WI38 (cell line): ENCODE results near the gene MAT2A.
A peak's percentile ranks its signal among the peaks of the same experiment; 100 is the strongest.

Experiments used
- H3K4me3 ChIP-seq: 2 replicates; pipeline ENCODE4 v1.5.1; 2011; ENCODE audit warnings: low read depth, mild to moderate bottlenecking, control low read depth, low read length
- TF ChIP-seq, protein P1 (sequence below): IDR thresholded peaks from 2 replicates; pipeline ENCODE4 v1.5.1; 2012; ENCODE audit warnings: low read depth, mild to moderate bottlenecking, control low read depth, low read length

The MAT2A gene

GRCh38 chr2:85548608-85548900 lies 9.6 kb downstream of the MAT2A start:
- TF ChIP-seq, protein P1, sequence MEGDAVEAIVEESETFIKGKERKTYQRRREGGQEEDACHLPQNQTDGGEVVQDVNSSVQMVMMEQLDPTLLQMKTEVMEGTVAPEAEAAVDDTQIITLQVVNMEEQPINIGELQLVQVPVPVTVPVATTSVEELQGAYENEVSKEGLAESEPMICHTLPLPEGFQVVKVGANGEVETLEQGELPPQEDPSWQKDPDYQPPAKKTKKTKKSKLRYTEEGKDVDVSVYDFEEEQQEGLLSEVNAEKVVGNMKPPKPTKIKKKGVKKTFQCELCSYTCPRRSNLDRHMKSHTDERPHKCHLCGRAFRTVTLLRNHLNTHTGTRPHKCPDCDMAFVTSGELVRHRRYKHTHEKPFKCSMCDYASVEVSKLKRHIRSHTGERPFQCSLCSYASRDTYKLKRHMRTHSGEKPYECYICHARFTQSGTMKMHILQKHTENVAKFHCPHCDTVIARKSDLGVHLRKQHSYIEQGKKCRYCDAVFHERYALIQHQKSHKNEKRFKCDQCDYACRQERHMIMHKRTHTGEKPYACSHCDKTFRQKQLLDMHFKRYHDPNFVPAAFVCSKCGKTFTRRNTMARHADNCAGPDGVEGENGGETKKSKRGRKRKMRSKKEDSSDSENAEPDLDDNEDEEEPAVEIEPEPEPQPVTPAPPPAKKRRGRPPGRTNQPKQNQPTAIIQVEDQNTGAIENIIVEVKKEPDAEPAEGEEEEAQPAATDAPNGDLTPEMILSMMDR: no peak
- H3K4me3 ChIP-seq: no peak overlapping the region

DNA sequence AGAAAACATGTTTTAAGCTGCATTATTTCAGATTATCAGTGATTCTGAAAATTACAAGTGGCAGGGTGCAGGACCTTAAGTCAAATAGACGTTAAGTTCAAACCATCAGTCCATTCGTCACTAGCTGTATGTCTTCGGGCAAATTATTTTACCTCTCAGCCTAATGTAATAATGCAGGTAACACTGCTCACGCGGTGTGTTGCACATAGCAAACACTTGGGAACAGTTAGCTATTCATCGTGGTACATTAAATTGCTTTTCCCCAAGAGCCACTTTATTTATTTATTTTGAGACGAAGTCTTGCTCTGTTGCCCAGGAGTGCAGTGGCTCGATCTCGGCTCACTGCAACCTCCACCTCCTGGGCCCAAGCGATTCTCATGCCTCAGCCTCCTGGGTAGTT lies 10.1 kb downstream of the MAT2A start:
- no peak overlapping the region for H3K4me3 ChIP-seq
- TF ChIP-seq, protein P1: no peak

- H3K4me3 ChIP-seq: no peak overlapping the region
- TF ChIP-seq, protein P1: no peak
Observed at GRCh38 chr2:85549826-85550225, 10.9 kb downstream of the MAT2A start.

DNA sequence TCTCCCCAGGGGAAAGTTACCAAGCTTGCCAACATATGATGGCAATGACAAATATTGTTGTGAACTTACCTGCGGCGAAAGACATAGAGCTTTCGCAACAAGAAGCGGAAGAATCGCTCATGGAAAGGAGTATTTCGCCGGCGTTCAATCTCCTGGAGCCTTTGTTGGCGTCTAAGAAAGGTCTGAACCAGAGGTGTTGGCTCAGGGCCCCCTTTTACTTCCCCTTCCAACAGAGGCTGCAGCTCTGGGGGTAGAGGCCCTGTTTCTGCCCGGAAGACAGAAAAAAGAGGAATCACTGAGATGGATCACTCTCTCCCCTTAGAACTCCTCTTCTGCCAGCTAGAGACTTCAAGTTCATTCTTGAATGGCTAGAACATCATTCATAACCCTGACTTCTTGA lies 11.5 kb downstream of the MAT2A start:
- TF ChIP-seq, protein P1: no peak
- H3K4me3 ChIP-seq: no peak overlapping the region

DNA sequence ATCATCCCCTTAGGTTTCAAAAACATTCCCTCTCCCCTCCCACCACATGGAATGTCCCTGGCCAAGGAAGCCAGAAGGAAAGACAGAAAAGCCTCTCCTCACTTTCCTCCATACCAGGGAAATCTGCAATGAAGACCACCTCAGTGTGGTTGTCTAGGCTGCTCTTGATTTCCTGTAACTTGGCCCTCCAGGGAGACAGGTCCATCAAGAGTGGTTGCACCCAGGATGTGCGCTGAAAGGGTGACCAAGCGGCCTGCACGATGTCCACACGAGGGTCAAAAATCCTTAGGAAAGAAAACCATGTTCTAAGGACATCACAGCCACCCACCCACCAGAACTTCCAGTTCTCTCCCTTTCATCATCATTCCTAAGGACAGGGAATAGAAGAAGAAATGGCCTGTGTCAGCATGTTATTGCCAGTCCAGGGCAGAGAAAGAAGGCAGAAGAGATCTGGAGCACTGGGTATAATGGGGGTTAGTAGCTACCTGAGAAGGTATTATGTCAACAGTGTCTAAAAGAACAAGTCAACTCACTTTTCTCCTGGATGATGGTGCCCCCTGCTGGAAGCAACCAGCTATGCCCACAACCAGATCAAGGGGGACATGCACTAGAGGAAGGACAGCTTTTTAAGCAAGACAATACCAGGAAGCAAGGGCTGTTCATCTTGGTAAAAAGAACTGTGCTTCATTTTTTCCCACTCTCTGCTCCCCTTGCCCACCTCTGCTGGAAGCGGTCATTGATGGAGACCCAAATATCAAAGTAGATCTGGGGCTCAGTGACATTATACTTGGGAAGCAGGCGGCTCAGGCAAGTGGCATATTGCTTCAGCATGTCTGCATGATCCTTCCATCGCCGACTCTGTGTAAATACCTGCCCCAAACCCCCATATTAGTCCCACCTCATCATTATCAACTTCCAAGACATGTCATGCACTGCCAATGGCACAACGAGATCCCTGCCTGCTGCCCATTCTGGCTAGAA lies 13.0 kb downstream of the MAT2A start:
- no peak overlapping the region for H3K4me3 ChIP-seq
- TF ChIP-seq, protein P1: peak; percentile 87

- TF ChIP-seq, protein P1: no peak
- H3K4me3 ChIP-seq: no peak overlapping the region
Observed at GRCh38 chr2:85553184-85553583, 14.2 kb downstream of the MAT2A start.

DNA sequence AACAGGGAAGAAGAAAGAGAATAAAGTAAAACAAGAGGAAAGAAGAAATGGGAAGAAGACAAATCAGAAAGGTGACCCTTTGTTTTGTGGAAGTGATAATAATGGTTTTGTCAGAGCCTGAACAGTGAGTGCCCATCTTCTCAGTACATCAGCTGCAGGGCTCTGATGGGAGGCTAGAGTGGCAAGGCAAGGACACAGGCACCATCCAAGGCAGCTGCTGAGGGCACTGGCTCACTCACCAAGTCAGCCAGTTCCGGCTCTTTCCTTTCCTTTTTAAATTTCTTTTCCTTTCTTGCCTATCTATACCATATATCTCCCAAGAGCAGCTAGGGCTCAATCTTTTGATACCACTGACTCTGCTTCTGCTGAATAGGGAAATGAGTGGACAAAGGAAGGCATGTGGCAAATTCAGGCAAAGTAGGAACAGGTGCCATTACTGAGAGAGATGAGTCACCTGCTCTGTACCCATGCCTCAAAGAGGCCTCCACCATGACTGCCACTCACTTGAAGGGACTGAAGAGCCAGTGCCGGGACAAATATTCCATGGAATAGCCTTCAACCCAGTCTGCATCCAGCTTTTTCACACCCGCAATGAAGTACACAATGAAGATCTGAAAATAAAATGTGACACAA lies 16.1 kb downstream of the MAT2A start:
- TF ChIP-seq, protein P1: no peak
- H3K4me3 ChIP-seq: no peak overlapping the region
